ENCODE measurements around the gene PIP5K1C.

The PIP5K1C gene

DNA sequence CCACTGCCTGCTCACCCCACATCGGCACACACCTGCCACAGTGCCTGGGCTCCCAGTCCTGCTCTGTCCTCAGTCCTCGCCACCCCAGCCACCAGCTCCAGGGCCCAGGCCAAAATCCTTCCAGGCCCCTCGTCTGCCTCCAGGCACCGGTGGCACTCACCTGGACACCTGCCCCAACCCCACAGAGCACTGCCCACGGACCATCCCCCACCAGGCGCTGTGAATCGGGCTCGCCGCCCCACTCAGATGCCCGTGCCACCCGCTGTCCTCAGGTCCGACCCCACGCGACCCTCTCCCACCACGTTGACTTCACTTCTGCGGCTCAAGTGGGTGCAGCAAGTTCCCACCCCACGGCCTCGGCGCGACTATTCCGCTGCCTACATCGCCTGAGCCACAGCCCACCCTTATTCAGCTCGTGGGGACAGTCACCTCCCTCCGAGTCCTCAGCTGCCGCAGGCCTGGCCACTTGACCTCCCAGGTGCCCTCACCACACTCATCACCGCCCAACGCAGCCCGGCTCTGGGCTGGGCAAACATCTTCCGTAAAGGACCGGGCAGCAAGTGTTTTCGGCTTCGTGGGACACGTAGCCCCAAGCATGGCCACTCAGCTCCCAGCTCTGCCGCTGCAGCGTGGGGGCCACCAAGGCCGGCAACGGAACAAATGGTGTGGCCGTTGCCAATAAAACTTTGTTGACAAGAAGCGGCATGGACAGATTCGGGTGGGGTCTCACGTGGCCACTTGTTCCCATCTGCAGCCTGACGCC is 5.7 kb downstream of the PIP5K1C start:
- DNase-seq: no peak

- no peak for DNase-seq
These were observed 7.0 kb downstream of the PIP5K1C start for GRCh38 chr19:3693025-3693925.

DNA sequence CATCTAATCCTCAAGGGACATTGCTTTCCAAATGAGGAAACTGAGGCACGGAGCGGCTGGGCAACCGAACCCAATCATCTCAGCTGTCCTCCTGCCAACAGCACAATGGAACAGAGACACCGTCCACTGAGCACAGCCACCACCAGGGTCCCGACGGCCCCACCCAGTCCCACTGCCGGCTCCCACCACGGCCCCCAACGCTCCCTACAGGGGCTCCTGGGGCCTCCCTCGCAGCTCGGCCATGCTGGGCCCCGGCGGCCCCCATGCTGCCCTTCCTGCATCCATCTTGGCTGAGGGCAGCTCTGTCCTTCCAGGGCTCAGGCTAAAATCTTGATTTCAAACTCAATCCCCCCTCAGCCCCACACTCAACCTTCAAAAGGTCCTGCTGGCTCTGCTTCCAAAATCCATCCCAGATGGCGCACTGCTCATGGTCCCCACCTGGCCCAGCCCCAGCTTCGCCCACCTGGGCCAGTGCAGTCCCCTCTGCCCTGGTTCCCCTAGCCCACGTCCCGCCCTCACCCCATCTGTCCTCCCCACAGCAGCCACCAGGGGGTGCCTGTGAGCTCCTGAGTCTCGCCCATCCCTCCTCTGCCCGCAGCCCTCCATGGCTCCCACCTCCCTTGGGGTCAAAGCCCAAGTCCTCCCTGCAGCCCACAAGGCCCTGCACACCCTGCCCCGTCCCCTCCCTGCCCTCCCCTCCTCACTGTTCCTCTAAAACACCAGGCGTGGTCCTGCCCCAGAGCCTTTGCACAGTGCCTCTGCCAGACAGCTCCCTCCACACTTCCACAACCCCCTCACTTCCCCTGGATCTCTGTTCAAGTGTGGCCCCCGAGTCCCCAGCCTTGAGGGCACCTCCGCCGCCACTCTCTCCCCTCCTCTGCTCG is 7.9 kb downstream of the PIP5K1C start:
- DNase-seq: peak; percentile 44 to 51

DNA sequence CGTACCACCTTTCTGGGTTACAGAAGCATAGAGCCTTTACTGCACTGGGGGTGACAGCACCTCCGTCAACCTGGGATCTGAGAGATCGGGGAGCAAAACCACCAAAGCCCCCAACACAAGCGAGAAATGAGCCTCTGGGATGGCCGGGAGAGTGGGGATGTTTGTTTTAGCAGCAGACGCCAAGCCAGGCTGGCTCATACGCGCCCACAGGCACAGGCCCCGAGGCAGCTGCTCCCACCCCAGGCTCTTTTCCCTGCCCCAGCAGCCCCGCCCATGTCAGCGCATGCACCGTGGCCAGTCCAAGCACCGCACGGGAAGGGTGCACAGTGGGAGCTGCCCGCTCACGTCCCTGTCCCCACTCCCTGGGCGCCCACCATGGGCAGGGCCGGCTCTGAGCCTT is 8.5 kb downstream of the PIP5K1C start:
- no peak for DNase-seq

- no peak for DNase-seq
These were observed 8.9 kb downstream of the PIP5K1C start for GRCh38 chr19:3691372-3691716.

DNA sequence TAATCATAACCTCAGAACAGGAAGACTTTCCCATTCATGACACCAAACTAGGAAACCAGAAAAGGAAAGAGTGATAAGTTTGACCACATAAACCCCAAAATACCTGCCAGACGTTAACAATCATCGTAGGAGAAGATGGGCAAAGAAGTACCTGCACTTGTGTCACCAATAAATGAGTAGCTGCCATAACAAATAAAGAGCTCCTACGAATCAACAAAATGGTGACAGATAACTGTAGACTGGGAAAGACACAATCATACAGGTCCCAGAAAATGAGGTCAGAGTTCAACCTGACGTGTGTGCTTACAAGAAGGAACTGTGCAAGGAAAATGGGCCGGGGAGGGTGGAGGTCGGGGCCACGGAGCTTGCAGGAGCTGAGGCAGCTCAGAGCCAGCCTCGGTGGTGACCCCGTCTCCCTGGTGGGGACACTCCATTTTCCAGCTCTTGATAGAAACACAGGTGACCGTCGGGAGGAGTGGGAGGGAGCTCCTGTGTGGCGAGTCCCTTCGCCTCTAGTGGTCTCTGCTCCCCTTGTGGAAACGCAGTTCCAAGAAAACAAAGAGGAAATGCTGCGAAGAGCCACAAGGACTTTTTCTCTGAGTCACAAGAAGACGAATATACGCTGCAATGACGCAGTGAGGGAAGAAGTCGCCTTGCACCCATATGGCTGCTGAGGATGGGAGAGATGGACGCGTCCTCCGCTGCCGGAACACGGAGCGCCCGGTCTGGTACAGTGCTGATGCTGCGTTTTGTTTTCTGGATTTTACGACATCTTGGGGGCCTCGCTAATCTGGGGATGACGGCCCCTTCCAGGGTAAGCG is 9.5 kb downstream of the PIP5K1C start:
- no peak for DNase-seq

DNA sequence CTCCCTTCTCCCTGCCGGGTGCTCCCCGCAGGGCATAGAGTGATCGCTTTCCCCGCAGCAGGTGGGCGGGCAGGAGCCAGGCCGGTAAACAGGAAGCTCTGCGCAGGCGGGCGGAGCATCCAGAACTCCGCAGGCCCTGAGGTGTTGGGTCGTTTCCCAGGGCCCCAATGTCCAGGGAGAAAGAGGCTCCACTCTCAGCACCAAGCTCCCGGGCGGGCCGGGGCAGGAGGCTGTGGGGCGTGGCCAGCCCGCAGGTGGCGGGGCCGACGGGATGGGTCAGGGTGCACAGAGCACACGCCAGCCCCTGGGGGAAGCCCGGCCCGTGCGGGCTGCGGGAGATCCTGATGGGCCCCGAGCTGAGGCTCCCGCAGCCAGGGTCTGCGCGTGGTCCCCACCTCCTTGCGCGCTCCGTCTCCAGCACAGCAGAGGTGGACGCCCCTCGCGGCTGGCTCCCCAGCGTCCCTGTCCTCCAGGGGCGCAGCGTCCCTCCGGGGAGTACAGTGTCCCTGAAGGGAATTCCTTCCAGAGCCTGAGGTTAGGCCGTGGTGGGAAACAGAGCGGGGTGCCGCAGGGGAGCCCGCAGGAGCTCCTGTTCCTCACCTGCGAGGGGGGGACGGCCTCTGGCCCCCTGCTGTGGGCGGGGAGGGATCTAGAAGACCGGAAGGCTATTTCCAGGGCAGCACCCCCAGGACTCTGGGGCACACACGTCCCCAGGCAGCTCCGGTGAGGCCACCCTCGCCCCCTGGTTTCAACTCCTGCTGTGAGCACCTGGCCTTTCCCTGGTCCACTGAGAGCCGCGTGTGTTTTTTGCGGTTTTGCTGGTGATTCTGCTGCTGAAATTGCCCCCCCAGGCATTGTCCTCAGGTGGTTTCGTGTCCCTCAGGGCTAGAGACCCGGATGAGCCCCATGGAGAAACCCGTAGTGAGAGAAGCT is 12.2 kb downstream of the PIP5K1C start:
- no peak for DNase-seq

GRCh38 chr19:3687393-3687773 is 12.9 kb downstream of the PIP5K1C start:
- DNase-seq: no peak

DNA sequence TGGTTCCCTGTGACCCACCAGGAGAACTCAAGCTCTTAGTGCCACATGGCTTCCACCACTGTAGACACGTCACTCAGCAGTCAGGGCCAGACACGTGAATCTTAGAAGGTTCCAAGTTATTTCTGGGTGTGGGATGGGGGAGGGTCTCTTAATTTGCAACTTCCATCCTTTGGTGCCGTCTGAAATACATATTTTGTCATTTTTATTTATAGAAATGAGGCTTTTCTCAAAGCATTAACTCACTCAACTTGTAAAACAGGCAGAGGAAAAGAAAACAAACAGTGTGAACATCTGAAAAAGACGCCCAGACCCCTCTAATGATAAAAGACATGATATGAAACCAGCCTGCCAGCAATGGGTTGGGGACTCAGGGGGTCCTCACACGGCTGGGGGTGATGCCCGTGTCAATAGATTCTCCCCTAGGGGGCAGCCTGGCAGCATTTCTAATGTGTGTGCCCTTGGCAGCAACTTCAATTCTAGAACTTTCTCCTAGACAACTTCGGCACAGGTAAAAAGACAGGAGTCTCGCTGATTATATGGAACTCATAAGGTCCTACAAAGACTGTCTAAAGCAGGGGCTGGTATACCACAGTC is 15.4 kb downstream of the PIP5K1C start:
- DNase-seq: no peak

GRCh38 chr19:3684054-3684816 is 16.0 kb downstream of the PIP5K1C start:
- no peak for DNase-seq

- no peak for DNase-seq
These were observed 16.7 kb downstream of the PIP5K1C start for GRCh38 chr19:3683405-3684053.

DNA sequence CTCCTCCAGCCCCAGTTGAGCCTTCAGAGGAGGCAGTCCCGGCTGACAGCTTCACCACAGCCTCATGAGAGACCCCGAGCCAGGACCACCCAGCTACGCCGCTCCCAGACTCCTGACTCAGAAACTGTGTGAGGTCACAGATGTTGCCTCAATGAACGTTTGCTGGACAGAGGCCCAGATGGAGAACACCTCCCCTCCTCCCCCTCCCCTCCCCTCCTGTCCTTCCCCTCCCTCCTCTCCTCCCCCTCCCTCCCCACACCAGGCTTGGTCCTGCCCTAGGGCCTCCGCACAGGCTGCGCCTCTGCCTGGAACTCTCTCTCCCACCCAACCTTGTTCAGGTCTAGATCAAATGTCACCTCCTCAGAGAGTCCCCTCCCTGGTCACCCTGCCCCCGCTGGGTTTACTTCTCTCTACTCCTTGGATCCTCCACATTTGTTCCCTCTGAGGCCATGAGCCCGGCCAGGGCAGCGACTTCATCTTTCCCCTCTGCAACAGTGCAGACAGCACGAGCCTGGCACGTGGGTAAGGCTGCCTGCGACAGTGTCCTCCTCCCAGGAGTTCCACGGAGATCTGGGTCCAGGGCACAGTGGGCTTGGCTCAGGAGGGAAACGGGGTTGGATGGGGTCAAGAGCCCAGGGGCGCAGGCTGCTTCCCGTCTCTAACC is 17.4 kb downstream of the PIP5K1C start:
- no peak for DNase-seq

- no peak for DNase-seq
These were observed 18.0 kb downstream of the PIP5K1C start for GRCh38 chr19:3682286-3682685.

- DNase-seq: no peak
These were observed 19.3 kb downstream of the PIP5K1C start for GRCh38 chr19:3680939-3681338.

DNA sequence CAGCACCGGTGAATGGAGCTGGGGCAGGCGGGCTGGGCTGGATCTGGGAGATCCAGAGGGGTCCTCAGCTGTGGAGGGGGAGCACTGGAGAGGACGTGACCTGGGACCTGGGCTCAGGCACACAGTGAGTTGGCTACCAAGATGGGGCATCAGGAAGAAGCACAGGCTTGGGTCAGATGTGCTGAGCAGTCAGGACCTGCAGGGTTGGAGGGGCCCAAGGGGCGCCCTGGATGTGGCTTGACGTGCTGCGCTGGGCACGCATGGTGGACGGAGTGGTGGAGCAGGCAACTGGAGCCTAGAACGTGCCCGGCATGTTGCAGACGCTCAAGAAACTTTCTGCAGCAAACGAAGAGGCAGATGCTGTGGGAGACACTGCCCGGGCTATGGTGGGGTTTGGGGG is 20.7 kb downstream of the PIP5K1C start:
- no peak for DNase-seq

DNA sequence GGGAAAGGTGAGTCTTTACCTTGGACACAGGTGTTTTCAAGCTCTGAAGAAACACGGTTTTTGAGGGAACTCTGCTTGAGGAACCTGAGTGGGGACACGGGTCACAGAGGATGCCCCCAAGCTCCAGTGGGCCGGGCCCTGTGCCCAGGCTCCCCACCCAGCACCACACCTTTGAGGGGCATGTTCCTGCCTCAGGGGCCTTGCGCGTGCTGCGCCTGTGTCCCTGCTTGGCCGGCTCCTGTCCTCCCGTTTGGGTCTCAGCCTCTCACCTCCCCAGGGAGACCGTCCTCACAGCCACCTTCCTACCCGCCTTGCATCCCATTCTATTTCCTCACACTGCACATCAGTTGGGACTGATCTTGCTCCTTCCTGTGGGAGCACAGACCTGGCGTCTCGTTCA is 21.1 kb downstream of the PIP5K1C start:
- no peak for DNase-seq

DNA sequence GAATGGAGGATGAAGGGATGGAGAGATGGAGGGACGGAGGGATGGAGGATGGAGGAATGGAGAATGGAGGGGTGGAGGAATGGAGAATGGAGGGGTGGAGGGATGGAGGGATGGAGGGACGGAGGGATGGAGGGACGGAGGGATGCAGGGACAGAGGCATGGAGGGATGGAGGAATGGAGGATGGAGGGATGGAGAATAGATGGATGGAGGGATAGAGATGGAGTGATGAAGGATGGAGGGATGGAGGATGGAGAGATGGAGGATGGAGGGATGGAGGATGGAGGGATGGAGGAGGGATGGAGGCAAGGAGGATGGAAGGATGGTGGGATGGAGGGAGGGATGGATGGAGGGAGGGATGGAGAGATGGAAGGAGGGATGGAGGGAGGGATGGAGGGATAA is 22.1 kb downstream of the PIP5K1C start:
- no peak for DNase-seq

DNA sequence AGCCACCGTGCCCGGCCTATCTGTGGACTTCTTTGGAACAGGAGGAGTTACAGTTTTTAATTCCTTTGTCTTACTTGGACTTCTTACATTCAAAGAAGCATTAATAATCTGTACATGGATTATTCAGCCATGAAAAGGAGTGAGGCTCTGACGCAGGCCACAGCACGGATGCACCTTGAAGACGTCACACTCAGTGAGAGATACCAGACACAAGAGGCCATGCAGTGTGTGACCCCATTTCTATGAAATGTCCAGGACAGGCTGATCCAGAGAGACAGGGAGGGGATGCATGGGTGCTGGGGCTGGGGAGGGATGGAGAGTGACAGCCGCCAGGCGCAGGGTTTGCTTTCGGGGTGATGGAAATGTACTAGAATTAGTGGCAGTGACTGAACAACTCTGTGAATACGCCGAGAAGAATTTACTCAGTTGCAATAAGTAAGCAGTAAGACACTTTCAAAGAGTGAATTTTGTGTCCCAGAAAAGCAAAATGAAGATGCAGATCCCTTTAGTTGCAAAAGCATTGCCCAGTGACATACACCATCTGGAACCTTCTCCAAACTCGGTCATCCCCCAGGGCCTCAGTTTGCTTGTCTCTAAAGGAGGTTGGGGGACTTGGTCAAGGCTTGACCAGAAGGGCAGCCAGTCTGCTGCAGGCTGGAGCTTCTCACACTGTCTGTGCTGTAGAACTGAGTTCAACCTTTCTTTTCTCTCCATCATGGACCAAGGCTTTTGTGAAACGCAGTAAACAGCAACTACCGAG is 25.3 kb downstream of the PIP5K1C start:
- no peak for DNase-seq
